ENCODE measurements around the gene NEK8.

The NEK8 gene

GRCh38 chr17:28744972-28745785 is 16.6 kb downstream of the NEK8 start:
- peak in 5 of 6 experiments; percentile 12 to 60 (median 46) for DNase-seq

DNA sequence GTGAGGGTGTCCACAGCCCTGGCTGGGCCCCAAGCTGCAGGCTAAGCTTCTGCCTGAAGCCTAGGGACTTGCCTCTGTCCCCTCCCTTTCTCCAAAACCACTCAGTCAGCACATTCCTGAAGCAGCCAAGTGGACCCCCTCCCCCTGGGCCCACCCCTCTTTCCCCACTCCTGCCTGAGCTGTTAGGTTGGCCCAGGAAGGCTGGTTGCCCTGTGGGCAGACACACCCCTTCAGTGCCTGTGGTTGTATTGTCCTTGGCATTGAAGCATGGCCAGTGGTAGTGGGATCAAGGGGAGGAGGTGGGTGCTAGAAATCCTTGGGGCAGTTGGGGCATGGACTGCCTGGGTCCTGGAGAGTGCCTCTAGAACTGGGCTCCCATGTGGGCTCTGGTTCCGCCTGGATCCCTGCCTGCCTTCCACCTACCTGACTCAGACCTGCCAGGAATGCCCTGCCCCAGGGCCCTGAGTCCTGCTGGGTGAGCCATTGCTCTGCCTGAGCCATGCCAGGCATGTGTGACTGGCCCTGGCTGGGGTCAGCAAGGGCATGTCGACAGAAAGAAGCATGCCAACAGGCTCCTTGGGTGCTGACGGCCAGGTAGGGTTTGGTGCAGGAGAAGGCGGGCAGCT is 17.3 kb downstream of the NEK8 start:
- no peak for DNase-seq

DNA sequence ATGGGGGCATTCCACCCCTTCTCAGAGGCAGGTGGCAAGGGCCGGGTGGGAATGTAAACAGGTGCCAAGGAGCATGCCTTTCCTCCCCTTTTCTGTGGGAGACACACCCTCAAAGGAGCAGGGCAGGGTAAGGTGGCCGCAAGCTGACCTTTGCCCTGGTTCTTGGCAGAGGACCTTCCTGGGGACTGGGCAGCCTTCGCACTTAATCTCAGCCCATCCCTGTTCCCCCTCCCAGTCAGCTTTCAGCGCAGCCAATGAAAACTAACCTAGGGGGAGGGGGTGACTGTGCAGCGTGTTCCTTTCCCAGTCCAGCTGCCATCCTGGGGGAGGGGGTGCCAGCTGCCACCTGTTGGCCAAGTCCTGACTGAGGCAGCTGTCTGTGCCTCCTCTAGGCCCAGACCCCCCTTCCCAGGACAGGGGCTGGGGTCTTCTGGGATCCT is 18.0 kb downstream of the NEK8 start:
- DNase-seq: no peak

- no peak for DNase-seq
Measured at GRCh38 chr17:28747051-28747691, 18.6 kb downstream of the NEK8 start.

GRCh38 chr17:28747801-28748750 is 19.5 kb downstream of the NEK8 start:
- DNase-seq: no peak

- peak in 1 of 6 experiments; percentile 11 for DNase-seq
Measured at GRCh38 chr17:28748852-28749515, 20.4 kb downstream of the NEK8 start.

- no peak for DNase-seq
Measured at GRCh38 chr17:28749516-28750177, 21.1 kb downstream of the NEK8 start.

- DNase-seq: peak; percentile 72 to 86 (median 82)
Measured at GRCh38 chr17:28750178-28751047, 21.8 kb downstream of the NEK8 start.

- no peak for DNase-seq
Measured at GRCh38 chr17:28751600-28752366, 23.2 kb downstream of the NEK8 start.

DNA sequence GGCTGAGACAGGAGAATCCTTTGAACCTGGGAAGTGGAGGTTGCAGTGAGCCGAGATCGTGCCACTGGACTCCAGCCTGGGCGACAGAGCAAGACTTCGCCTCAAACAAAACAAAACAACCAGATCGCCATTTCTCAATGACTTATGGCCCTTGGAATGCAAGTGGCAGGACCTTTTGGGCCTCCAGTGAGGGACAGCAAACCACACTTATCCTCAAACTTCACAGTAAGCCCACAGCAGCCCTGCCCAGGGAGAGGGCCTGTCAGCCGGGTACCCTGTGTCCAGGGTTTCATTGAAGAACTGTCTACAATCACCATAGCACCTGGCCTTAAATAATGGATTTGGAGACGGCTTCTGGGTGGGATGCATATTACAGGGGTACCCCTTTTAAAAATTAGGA is 26.9 kb downstream of the NEK8 start:
- no peak for DNase-seq

DNA sequence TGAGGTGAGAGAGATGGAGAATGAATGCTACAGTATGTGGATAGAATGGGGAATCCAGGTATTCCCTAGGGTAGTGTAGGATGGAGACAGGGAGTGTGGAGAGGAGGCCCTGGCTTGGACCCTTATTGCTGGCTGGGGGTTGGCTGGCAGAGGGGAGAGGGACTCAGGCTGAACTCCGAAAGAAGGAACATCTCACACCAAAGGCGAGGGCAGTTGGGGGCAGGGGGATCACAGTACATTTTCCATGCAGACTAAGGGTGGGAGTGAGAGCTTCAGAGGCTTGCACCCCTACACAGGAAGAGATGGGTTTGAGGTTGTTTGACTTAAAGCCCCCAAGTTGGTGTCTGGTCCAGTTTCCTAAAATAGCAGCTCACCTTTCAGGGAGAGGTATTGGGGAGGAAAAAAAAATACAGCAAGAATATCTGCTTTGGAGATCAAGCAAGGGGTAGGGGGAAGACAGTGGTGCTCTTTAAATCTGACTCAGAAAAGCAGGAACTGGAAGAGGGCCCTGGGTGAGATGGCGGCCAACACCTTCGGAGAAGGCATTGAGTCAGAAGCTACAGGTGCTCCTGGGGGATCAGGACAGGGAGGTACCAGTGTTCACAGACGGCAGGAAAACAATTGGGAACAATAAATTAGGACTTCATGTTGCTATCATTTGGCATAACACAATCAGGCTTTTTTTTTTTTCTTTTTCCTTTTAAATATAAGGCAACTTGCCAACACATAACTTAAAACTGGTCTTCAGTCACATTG is 27.6 kb downstream of the NEK8 start:
- DNase-seq: no peak

DNA sequence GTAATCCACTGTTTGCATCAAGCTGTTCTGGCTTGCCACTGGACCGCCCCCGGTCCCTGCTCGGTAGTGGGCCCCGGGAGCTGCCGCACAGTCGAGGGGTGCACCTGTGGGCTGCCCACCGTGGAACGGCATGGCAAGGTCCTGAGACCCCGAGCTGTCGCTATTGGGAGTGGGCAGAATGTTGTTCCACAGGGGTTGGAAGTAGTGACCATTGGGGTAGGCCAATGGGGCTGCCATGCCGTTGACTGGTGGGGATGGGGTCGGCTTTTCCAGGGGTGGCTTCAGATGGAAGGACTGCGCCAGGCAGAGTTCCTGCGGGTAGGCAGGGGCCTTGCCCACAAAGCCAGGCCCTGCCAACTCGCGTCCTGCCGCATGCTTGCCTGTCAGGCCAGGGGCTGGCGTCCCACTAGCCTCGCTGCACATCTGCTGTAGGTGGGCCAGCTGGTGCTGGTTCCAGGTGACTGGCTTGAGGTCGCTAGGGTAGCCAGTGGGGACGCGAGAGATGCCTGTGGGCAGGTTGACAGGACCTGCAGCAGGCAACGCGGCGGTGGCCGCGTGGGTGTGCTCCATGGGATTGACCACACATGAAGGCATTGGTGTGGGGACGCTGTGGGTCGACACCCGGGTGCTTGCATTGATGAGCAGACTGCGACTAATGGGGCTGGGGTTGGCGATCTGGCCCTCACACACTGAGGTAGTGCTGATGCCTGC is 30.0 kb downstream of the NEK8 start:
- no peak for DNase-seq

GRCh38 chr17:28759256-28759865 is 30.8 kb downstream of the NEK8 start:
- no peak for DNase-seq

DNA sequence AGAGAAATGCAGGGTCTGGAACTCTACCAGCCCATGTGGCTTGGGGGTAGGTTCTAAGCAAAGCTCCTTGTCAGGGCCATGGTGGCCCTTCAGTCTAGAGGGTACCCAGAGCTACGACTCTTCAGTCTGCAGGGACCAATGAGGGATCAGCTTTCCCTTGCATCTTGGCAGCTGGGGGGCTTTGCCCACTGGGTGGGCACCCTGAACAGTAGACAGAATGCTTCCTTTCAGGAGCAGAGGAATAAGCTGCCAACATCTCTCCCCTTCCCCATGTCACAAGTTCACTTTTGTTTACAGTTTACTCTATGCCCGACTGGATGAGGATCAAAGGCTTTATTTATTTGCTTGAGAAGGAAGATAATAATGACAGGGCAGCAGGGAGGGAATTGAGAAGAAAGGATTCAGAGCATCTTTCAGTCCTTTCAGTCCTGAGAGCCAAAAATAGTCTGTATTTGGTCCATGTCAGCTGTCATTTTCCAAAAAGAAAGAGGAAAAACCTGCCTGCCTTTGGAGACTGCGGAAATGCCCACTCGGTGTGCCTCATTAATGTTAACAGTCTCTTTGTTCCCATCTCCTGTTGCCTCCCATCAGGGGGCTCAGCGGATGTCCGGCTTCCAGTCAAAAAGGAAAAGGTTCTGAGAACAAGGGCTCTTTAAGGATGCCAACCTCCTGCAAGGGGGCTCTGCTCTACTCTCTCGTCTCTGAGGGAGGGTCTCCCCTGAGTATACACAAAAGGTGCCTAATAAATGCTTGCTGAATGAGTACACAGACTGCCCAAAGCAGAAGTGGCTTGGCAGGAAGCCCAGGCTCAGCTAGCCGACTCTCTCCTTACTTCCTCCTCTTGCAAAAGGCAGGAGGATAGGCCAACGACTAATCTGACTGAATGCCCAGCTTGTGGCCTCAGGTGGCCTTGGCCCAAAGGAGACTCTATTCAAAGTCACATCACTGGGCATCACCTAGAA is 32.3 kb downstream of the NEK8 start:
- DNase-seq: no peak

GRCh38 chr17:28763137-28763799 is 34.7 kb downstream of the NEK8 start:
- DNase-seq: no peak

DNA sequence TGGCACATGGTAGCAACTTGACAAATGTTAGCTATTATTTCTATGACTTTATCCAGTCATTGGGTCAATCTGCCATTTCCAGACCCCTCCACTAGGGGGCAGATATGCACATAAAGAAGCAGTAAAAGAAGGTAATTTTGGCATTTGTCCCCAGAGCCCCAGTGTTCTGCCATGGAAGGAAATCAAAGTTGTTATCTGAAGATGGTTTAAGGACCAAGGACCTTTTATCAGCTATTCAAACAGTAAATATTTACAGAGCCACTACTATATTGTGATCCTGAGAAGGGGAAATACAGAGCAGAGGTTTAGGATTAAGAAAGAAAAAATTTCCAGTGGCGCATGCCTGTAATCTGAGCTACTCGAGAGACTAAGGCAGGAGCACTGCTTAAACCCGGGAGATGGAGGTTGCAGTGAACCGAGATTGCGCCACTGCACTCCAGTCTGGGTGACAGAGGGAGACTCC is 35.2 kb downstream of the NEK8 start:
- DNase-seq: peak; percentile 29 to 85 (median 70)
